Left lung (tissue), 10 donors: ENCODE measurements around the gene GPR75. TPM values are rescaled to one million over a fixed set of nuclear protein-coding genes. Genes with fewer than 3 reads are reported as not detected.
"Not testable (repeated sequence)": the region's sequence is repeated elsewhere in the genome, so short reads cannot be mapped to it uniquely, and the experiment has no call there.

Experiments
- ATAC-seq: fragments of 200-7000 bp; cut with Tn5 transposase; one replicate; pipeline ENCODE4 v1.9.1; 2020; ENCODE audit warnings: moderate library complexity
- DNase-seq, 4 donors: peaks; one replicate each; pipeline ENCODE4 v3.0.0-alpha.2; 2013 to 2020
- H3K27ac ChIP-seq, 2 donors: fragments of 200-600 bp; sonication (generic) in 1 of 2; one replicate each; pipeline versions ENCODE4 v1.5.0 to v1.8.0; 2020 to 2021
- H3K27me3 ChIP-seq, 2 donors: fragments of 200-600 bp; sonication (generic) in 1 of 2; one replicate each; pipeline versions ENCODE4 v1.5.0 to v1.8.0; 2020 to 2021
- H3K36me3 ChIP-seq, 2 donors: fragments of 200-600 bp; sonication (generic) in 1 of 2; one replicate each; pipeline versions ENCODE4 v1.5.0 to v1.8.0; 2020 to 2021
- H3K4me1 ChIP-seq, 2 donors: fragments of 200-600 bp; one replicate each; pipeline ENCODE4 v1.8.0; 2021
- H3K4me3 ChIP-seq, 2 donors: fragments of 200-600 bp; sonication (generic) in 1 of 2; one replicate each; pipeline versions ENCODE4 v1.5.0 to v1.8.0; 2020 to 2021; ENCODE audit warnings: mild to moderate bottlenecking in 1 of 2
- H3K9me3 ChIP-seq, 2 donors: fragments of 200-600 bp; sonication (generic) in 1 of 2; one replicate each; pipeline versions ENCODE4 v1.5.0 to v1.8.0; 2020 to 2021
- CTCF ChIP-seq, 2 donors: fragments of 200-600 bp; sonication (generic) in 1 of 2; IDR thresholded peaks; one replicate each; pipeline versions ENCODE4 v1.5.0 to v1.8.0; 2021; ENCODE audit warnings: antibody characterized with exemption in 2 of 2
- intact Hi-C, 2 donors: fragments of 100-400 bp; cut with DNase I; formaldehyde crosslinking; loops; one replicate each; pipeline versions ENCODE4 v1.11.2 to v1.14.2; 2022
- polyA plus RNA-seq, 6 donors: library from polyadenylated mRNA; unstranded; fragments of 120-200 nt; gene quantifications; one replicate each; pipeline ENCODE4 v1.2.1, GENCODE V29; 2013; ENCODE audit not compliant: insufficient read length in 6 of 6
- total RNA-seq, 2 donors: library from RNA; stranded (reverse); fragmentation: NEBNext Ultra II Directional; extraction: Animal tissue kit (Norgen Biotek cat#: 25700); gene quantifications; one replicate each; pipeline ENCODE4 v1.2.1, GENCODE V29; 2021
- donor health status: DM: no; HTN: yes; CAD: no.
- donor health status: DM: no; HTN: no; CAD: no.

Gene GPR75
- total and polyA plus RNA-seq, 8 donors, result 1.3 to 4.7 (median 3.9) TPM

GRCh38 chr2:53843595-53843994, 16.2 kb downstream of the GPR75 start:
- Histone ChIP-seq H3K9me3 (peaks cover 0 to 3% of the 10 kb centered on the region in 2 donors), H3K27me3 (no peaks in the 10 kb centered on the region), H3K27ac (no peak overlapping the region), H3K4me1 (no peaks in the 10 kb centered on the region), H3K36me3 (no peaks in the 10 kb centered on the region), H3K4me3 (no peak overlapping the region)
- intact Hi-C loops, result no loop called here
- DNase-seq (no peak), ATAC-seq (no peak)
- TF ChIP-seq CTCF (IDR thresholded peaks at IDR 0.05), result no peak

- H3K9me3 ChIP-seq, result peaks cover 0 to 3% of the 10 kb centered on the region in 2 donors
- no peak overlapping the region for H3K4me3 ChIP-seq
- no peaks in the 10 kb centered on the region for H3K27me3 ChIP-seq
- no peaks in the 10 kb centered on the region for H3K4me1 ChIP-seq
- H3K27ac ChIP-seq, result no peak overlapping the region
- DNase-seq (no peak), ATAC-seq (no peak)
- TF ChIP-seq CTCF (IDR thresholded peaks at IDR 0.05), result no peak
- intact Hi-C loops, result no loop called here
- H3K36me3 ChIP-seq, result no peaks in the 10 kb centered on the region
Observed at GRCh38 chr2:53842891-53843290, 16.9 kb downstream of the GPR75 start.

- H3K27me3 ChIP-seq, H3K4me3 ChIP-seq, H3K4me1 ChIP-seq, H3K27ac ChIP-seq, ATAC-seq, H3K9me3 ChIP-seq, DNase-seq, intact Hi-C loops, H3K36me3 ChIP-seq: not testable (repeated sequence)
Observed at GRCh38 chr2:53841651-53842050, 18.1 kb downstream of the GPR75 start.

- no peak for ATAC-seq
- intact Hi-C loops, result no loop called here
- no peak overlapping the region for H3K4me3 ChIP-seq
- H3K27ac ChIP-seq, result no peak overlapping the region
- H3K36me3 ChIP-seq, result no peaks in the 10 kb centered on the region
- DNase-seq, result no peak
- TF ChIP-seq CTCF (IDR thresholded peaks at IDR 0.05), result no peak
- H3K4me1 ChIP-seq, result no peaks in the 10 kb centered on the region
- H3K27me3 ChIP-seq, result no peaks in the 10 kb centered on the region
- peaks cover 0 to 3% of the 10 kb centered on the region in 2 donors for H3K9me3 ChIP-seq
Observed at GRCh38 chr2:53840580-53840979, 19.2 kb downstream of the GPR75 start.

- H3K27ac ChIP-seq, H3K4me3 ChIP-seq, H3K27me3 ChIP-seq, H3K4me1 ChIP-seq, ATAC-seq, intact Hi-C loops, H3K9me3 ChIP-seq, DNase-seq: not testable (repeated sequence)
- H3K36me3 ChIP-seq, result peaks cover 0 to 14% of the 10 kb centered on the region in 2 donors
Observed at GRCh38 chr2:53829980-53830290, 29.8 kb downstream of the GPR75 start.

GRCh38 chr2:53829273-53829979, 30.3 kb downstream of the GPR75 start:
- Histone ChIP-seq H3K9me3 (no peaks in the 10 kb centered on the region), H3K36me3 (peaks cover 0 to 14% of the 10 kb centered on the region in 2 donors), H3K4me3 (no peak overlapping the region), H3K27ac (no peak overlapping the region), H3K27me3 (no peaks in the 10 kb centered on the region), H3K4me1 (no peaks in the 10 kb centered on the region)
- no peak for TF ChIP-seq CTCF (IDR thresholded peaks at IDR 0.05)
- DNase-seq (no peak), ATAC-seq (no peak)
- intact Hi-C loops, result no loop called here
